Cerebellar nuclear complex (tissue), 1 donor: ENCODE data around the gene GPAT2.
"Not testable (repeated sequence)": the region's sequence is repeated elsewhere in the genome, so short reads cannot be mapped to it uniquely, and the experiment has no call there.

Experiments used
- DNase-seq, 2 experiments: peaks; one replicate each; lab custom pipeline; 2025; lab: John Stamatoyannopoulos, UW

Gene GPAT2, protein sequence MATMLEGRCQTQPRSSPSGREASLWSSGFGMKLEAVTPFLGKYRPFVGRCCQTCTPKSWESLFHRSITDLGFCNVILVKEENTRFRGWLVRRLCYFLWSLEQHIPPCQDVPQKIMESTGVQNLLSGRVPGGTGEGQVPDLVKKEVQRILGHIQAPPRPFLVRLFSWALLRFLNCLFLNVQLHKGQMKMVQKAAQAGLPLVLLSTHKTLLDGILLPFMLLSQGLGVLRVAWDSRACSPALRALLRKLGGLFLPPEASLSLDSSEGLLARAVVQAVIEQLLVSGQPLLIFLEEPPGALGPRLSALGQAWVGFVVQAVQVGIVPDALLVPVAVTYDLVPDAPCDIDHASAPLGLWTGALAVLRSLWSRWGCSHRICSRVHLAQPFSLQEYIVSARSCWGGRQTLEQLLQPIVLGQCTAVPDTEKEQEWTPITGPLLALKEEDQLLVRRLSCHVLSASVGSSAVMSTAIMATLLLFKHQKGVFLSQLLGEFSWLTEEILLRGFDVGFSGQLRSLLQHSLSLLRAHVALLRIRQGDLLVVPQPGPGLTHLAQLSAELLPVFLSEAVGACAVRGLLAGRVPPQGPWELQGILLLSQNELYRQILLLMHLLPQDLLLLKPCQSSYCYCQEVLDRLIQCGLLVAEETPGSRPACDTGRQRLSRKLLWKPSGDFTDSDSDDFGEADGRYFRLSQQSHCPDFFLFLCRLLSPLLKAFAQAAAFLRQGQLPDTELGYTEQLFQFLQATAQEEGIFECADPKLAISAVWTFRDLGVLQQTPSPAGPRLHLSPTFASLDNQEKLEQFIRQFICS

DNA sequence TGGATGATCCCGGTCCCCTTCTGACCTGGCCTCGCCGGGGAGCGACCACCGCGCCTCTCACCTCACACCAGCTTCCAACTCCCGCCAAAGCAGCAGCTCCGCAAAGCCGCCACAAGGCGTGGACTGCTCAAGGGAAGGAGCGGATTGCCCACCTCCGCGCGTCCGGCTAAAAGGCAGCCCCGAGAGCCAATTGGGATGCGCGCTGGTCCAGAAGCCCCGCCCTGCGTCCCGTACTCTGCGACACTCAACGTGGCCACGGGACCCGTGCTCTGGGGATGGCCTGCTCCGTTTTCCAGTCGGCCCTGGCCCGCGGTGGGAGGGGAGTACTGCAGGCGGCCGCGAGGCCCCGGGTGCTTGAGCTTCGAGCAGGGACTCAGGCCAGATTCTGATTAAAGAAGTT, at the start of gene GPAT2:
Gene GPAT2 (minus strand): TSS at position 125 of the 400 bp plus-strand sequence. CDS start 2,557 bp downstream, outside the sequence.
- DNase-seq: not testable (repeated sequence)

GRCh38 chr2:96083989-96084857, 49.5 kb upstream of the GPAT2 start:
- no peak for DNase-seq

- no peak for DNase-seq
Measured at GRCh38 chr2:96083064-96083939, 48.6 kb upstream of the GPAT2 start.

DNA sequence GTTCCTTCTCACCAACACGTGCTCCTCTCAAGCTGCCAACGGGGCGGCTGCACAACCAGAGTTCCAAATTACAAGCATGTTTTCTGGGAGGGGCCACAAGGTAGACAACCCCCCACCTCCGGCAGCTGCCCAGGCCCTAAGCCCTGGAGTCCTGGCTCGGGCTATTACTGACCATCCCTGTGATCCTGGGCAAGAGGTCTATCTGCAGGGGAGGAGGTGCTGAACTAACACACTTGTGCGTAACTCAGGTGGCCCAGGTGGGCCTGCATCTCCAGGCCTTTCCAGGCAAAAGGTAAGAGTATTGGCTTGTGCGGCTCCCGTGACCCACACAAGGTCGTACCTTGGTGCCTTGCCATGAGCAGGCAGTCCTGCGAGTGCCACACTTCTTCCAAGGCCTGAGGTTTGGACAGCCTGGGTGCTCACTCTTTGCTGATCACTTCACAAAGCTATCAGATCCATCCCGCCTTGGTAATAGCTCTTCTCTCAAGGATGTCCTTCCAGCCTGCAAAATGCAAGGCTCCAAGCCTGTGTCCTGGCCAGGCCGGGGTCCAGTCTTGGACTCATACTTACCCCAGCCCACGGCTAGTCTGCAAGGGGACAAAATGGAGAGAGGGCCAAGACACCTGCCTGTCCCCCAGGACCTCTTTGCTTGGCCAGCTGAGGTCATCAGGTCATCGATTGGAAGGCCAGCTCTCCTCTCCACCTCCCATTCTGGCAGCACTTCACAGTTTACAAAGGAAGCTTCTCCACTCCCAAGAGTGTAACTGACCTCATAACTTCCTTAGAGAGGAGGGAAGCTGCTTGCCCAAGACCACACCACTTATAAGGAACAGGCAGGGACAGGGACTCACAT, 47.7 kb upstream of the GPAT2 start:
- DNase-seq: no peak

DNA sequence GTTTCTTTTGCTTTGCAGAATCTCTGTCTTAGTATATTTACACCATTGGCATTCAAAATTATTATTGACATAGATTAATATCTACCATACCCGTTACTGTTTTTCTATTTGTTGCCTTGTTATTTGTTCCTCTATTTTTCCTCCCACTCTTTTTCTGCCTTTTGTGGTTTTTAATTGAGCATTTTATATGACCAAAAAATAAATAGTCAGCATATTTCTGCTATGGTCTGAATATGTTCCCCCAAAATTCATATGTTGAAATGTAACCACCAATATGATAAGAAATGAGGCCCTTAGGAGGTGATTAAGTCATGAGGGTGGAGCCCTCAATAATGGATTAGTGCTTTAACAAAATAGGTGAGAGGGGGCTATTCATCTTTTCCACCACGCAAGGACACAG, 46.3 kb upstream of the GPAT2 start:
- no peak for DNase-seq

DNA sequence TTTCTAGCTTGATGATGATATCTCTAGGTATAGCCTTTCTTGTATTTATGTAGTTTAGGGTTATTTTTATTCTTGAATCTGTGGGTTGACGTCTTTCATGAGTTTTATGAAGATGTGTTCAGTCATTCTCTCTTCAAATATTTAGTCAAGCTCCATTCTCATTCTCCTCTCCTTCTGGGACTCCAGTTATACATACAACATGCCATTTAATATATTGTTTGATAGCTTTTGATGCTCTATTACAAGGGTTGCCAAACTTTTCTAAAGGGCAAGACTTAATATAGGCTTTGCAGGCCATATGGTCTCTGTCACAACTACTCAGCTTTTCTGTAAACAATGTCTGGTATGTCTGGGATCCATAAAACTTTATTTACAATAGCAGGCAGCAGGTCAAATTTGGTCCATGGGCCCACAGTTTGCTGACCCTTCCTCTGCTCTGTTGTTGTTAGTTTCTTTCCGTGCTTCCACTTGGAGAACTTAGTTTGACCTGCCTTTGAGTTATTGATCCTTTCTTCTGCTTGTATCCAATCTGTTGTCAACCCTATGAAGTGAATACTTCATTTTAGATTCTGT, 40.6 kb upstream of the GPAT2 start:
- DNase-seq: no peak

DNA sequence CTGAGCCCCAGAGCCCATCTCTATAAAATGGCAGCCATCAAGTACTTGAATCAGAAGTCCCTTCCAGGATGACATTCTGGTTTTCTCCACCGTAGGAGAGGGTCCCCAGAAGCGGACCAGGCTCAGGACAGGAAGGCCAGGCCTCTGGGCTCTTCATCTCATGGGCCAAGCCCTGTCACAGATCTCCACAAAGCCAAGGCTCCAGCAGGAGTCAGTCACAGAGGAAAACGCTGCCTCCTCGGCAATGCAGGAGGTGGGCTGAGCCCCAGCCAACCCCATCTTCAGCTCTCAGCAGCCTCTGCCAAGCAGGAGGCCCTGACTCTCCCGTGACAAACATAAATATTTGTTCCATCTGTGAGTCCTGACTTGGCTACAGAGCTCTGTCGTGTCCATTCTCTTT, 39.4 kb upstream of the GPAT2 start:
- DNase-seq: no peak

GRCh38 chr2:96073170-96073775, 38.6 kb upstream of the GPAT2 start:
- no peak for DNase-seq

GRCh38 chr2:96072746-96073145, 38.0 kb upstream of the GPAT2 start:
- no peak for DNase-seq

- DNase-seq: not testable (repeated sequence)
Measured at GRCh38 chr2:96071977-96072491, 37.3 kb upstream of the GPAT2 start.

- not testable (repeated sequence) for DNase-seq
Measured at GRCh38 chr2:96071087-96071976, 36.6 kb upstream of the GPAT2 start.

DNA sequence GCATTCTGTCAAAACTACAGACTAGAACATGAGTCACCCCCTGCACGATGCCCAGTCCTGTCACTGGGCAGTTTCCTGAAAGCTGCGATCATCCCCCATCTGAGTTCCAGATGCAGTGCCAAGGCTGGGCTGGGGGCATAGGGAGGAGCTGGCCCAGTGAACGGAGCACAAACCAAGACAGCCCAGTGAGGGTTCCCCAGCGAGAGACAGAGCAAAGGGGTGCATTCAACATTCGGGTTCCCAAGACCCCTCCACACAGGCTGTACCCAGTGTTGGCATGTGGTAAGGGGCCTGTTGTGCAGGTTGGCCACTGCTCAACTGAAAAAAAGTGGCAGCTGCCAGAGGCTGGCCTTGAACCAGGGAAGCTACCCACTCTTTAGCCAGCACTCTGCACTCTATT, 35.6 kb upstream of the GPAT2 start:
- not testable (repeated sequence) for DNase-seq

DNA sequence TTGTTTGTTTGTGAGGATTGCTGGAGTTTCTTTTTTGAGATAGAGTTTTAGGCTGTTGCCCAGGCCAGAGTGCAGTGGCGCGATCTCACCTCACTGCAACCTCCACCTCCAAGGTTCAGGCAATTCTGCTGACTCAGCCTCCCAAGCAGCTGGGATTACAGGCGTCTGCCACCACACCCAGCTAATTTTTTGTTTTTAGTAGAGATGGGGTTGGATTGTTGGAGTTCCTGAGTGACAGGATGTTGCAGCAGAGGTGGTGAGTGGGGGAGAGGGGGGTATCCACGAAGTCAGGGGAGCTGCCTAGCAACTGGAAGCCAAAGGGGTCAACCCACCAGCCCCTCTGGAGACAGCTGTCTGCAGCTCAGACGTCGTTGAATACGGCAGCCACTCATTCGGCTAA, 35.2 kb upstream of the GPAT2 start:
- DNase-seq: not testable (repeated sequence)

GRCh38 chr2:96067902-96068581, 33.3 kb upstream of the GPAT2 start:
- not testable (repeated sequence) for DNase-seq

DNA sequence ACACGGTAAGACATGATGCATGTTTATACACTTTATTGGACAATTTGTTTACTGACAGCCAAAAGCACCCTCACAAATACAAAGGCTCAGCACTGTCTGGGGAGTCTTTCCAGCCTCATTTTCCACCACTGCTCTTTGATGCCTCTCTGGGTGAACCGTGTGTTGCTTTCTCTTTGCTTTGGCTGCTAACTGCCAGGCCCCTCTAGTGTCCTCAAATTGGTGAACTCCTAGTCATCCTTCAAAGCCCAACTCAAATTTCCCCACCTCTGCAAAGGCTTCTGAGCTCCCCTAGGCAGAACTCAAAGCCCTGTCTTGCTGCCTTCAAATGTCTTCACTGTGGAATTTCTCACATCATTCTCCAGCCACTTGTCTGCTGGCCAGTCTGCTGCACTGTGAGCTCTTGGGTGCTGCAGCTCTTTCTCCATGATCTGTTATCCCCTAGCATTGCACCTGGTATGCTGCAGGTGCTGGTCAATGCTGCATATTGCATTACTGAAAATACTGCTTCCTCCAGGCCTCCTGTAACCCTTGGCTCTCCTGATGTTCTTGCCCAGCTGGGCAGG, 32.5 kb upstream of the GPAT2 start:
- DNase-seq: not testable (repeated sequence)

GRCh38 chr2:96066511-96066910, 31.8 kb upstream of the GPAT2 start:
- DNase-seq: not testable (repeated sequence)

- not testable (repeated sequence) for DNase-seq
Measured at GRCh38 chr2:96065954-96066353, 31.2 kb upstream of the GPAT2 start.
